Neural crest cell (in vitro differentiated cells): ENCODE results near the gene NUDT19. TPM values are rescaled to one million over a fixed set of nuclear protein-coding genes. Genes with fewer than 3 reads are reported as not detected.

Experiments
- DNase-seq: peaks from one replicate; pipeline ENCODE4 v3.0.0; 2021; ENCODE audit warnings: low read depth, mixed read lengths, low spot score
- H3K27ac Mint-ChIP-seq: one replicate; pipeline ENCODE4 v1.8.0; 2021; ENCODE audit warnings: mild to moderate bottlenecking, mixed read lengths; ENCODE audit not compliant: unreplicated experiment
- H3K27me3 Mint-ChIP-seq: 2 replicates; pipeline ENCODE4 v1.8.0; 2021; ENCODE audit warnings: low read depth, mild to moderate bottlenecking, mixed read lengths
- H3K36me3 Mint-ChIP-seq: 2 replicates; pipeline ENCODE4 v1.8.0; 2021; ENCODE audit warnings: low read depth, mild to moderate bottlenecking, mixed read lengths
- H3K4me1 Mint-ChIP-seq: 2 replicates; pipeline ENCODE4 v1.8.0; 2021; ENCODE audit warnings: mixed read lengths
- H3K4me3 Mint-ChIP-seq: one replicate; pipeline ENCODE4 v1.8.0; 2021; ENCODE audit warnings: mild to moderate bottlenecking, mixed read lengths
- H3K9me3 Mint-ChIP-seq: 2 replicates; pipeline ENCODE4 v1.8.0; 2021; ENCODE audit warnings: mixed read lengths
- long read RNA-seq: library from polyadenylated mRNA; unstranded; transcript quantifications from one replicate; pipeline ENCODE4 v2.0.0, GENCODE V29; 2020
- total RNA-seq: library from RNA; stranded (reverse); gene quantifications from 2 replicates; pipeline ENCODE4 v1.2.1, GENCODE V29; 2021
- TF ChIP-seq, protein P1 (sequence below): fragments of 200-600 bp; sonication (generic); conservative IDR thresholded peaks from 2 replicates; pipeline ENCODE4 v1.5.0; 2021; ENCODE audit warnings: antibody characterized with exemption, mild to moderate bottlenecking

Gene NUDT19
- 11.1 and 12.5 TPM in 2 replicates for total RNA-seq
- long read RNA-seq, partial matches to known transcripts, result 0 of 1 reads
- long read RNA-seq, other reads (novel, unspliced or antisense), result 0 of 1 reads

DNA sequence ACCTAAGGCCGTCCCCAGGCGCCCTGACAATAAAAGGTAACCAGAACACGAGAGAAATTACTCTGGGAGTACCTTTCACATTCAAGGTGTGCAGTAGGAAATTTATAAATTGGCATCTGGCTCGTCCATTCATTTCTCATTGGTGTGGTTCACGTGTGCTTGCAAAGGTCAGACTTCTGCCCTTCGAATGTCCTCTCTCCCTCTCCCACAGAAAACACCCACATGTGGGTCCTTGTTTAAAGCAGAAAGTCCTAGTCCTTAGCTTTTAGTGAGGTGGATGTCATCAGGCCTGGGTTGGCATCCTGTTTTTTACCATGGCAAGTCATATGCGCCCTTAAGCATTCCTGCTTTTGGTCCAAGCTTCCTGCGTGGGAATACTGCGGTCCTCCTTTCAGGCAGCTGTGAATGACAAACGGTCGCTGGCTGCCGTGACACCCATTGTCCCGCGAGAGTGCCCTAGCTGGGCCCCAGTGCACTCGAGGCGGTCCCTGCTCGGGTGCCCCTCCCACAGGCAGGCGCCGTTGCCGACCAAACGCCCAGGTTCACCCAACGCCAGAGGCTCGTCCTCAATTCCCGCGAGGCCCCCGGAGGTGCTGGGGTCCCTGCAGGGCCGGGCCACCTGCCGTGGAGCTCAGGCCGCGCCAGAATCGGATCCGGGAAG lies at the start of gene NUDT19:
NUDT19 (plus strand) TSS at position 531 of the 661 bp plus-strand sequence. CDS start 140 bp downstream, outside the sequence.
- peak within 1 kb of the TSS; percentile 88 for H3K4me3 Mint-ChIP-seq
- no peaks in the 10 kb centered on the region for H3K9me3 Mint-ChIP-seq
- no peaks in the 10 kb centered on the region for H3K27me3 Mint-ChIP-seq
- H3K27ac Mint-ChIP-seq, result peak within 1 kb of the TSS; percentile 55
- H3K36me3 Mint-ChIP-seq, result peaks cover 16% of the 10 kb centered on the region
- DNase-seq, result peak; percentile 57
- TF ChIP-seq, protein P1, sequence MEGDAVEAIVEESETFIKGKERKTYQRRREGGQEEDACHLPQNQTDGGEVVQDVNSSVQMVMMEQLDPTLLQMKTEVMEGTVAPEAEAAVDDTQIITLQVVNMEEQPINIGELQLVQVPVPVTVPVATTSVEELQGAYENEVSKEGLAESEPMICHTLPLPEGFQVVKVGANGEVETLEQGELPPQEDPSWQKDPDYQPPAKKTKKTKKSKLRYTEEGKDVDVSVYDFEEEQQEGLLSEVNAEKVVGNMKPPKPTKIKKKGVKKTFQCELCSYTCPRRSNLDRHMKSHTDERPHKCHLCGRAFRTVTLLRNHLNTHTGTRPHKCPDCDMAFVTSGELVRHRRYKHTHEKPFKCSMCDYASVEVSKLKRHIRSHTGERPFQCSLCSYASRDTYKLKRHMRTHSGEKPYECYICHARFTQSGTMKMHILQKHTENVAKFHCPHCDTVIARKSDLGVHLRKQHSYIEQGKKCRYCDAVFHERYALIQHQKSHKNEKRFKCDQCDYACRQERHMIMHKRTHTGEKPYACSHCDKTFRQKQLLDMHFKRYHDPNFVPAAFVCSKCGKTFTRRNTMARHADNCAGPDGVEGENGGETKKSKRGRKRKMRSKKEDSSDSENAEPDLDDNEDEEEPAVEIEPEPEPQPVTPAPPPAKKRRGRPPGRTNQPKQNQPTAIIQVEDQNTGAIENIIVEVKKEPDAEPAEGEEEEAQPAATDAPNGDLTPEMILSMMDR, result no peak
- peaks cover 38% of the 10 kb centered on the region for H3K4me1 Mint-ChIP-seq

DNA sequence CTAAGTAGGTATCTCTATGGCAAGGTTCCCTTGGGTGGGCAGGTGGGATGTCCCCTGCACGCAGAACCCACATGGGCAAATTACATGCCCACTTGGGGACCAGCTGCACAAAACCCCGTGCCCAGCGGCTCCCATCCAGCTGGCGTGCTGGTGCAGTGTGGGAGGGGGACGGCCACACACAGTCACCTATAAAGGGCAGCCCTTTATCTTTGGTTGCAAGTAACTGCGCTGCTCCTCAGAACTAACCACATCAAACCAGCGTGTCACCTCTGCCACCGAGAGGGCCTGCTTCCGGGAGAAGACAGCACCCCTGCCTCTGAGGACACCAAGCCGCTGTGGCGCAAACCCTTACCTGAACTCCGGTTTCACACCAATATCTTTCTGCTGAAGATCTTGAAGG lies 48.9 kb upstream of the NUDT19 start:
- peaks cover 9% of the 10 kb centered on the region for H3K36me3 Mint-ChIP-seq
- no peak for DNase-seq
- no peaks in the 10 kb centered on the region for H3K27me3 Mint-ChIP-seq

DNA sequence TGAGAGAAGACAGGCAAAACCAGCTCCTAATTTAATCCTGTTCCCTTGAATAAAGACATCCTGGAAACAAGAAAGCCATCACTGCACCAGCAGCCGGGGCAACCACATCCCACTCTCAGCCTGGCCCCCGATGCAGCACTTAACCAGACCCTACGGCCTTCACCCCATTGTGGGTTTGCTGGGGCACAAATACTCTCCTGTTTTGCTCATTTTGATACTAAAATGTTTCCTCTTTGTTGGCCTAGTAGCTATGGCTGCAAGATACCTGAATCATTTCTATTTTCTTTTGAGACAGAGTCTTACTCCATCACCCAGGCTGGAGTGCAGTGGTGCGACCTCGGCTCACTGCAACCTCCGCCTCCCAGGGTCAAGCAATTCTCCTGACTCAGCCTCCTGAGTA lies 45.1 kb upstream of the NUDT19 start:
- TF ChIP-seq, protein P1, result no peak
- Mint-ChIP-seq H3K36me3 (no peaks in the 10 kb centered on the region), H3K4me1 (peaks cover 1% of the 10 kb centered on the region), H3K9me3 (no peaks in the 10 kb centered on the region), H3K4me3 (no peak overlapping the region), H3K27me3 (no peaks in the 10 kb centered on the region), H3K27ac (no peak overlapping the region)
- no peak for DNase-seq

More for the DNA sequence above, 48.9 kb upstream of the NUDT19 start:
- Mint-ChIP-seq H3K9me3 (no peaks in the 10 kb centered on the region), H3K4me1 (no peaks in the 10 kb centered on the region), H3K27ac (no peak overlapping the region), H3K4me3 (no peak overlapping the region)
- TF ChIP-seq, protein P1, result no peak

DNA sequence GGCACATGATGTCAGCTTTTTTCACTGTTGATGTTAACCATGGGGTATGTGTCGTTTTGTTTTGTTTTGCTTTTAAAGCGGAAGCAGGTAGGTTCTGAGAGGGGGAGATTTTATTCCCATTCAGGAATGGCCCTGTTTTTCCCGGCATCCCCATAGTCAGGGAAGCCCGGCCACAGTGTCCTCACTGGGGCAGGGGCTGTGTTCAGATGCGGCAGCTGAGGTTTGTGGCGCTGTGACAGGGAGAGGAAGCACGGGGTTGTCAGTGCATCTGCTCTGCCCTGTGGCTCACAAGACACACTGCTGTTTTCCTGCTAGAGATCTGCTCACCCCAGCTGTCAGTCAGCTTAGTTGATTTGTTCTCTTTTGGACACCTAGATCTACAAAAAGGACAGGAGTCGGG lies 44.3 kb upstream of the NUDT19 start:
- Mint-ChIP-seq H3K9me3 (no peaks in the 10 kb centered on the region), H3K4me1 (peaks cover 7% of the 10 kb centered on the region), H3K36me3 (no peaks in the 10 kb centered on the region), H3K4me3 (no peak overlapping the region), H3K27ac (no peak overlapping the region), H3K27me3 (no peaks in the 10 kb centered on the region)
- TF ChIP-seq, protein P1, result no peak
- no peak for DNase-seq

DNA sequence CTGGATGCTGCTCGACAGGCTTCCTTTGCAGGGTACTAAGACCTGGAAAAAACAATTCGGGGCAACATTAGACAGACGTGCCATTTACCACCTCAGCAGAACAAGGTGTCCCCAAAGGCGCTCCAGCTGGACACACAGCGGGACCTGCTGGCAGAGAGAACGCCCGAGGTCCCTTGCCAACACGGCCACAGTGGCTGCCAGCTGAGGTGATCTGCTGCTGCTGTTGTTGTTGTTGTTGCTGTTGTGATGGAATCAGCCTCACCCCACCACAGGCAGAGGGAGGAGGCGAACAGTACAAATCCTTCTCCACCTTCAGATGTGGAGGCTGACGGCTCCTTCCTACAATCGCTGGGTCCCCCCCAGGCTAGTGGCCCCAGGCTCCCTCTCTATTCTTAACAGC lies 41.9 kb upstream of the NUDT19 start:
- TF ChIP-seq, protein P1, result no peak
- Mint-ChIP-seq H3K9me3 (no peaks in the 10 kb centered on the region), H3K36me3 (no peaks in the 10 kb centered on the region), H3K4me3 (no peak overlapping the region), H3K27me3 (no peaks in the 10 kb centered on the region), H3K27ac (no peak overlapping the region), H3K4me1 (peaks cover 7% of the 10 kb centered on the region)
- no peak for DNase-seq
